SK-N-SH treated with all-trans-retinoic acid at 6 μM for 48 hours (cell line): ENCODE data around the gene ADAMTS18.

Experiments used
- ATAC-seq: fragments of 200-7000 bp; cut with Tn5 transposase; 3 replicates; pipeline ENCODE4 v1.9.1; 2020; ENCODE audit warnings: mild to moderate bottlenecking, moderate library complexity
- BACH2 ChIP-seq: fragments of 250-450 bp; sonication (Bioruptor Pico); IDR thresholded peaks from 2 replicates; pipeline ENCODE4 v1.9.0; 2021; ENCODE audit warnings: mild to moderate bottlenecking, borderline replicate concordance
- ESRRG ChIP-seq: fragments of 250-450 bp; sonication (Bioruptor Pico); IDR thresholded peaks from 2 replicates; pipeline ENCODE4 v1.6.1; 2021; ENCODE audit warnings: mild to moderate bottlenecking
- GLIS3 ChIP-seq: fragments of 250-450 bp; sonication (Bioruptor Pico); IDR thresholded peaks from 2 replicates; pipeline ENCODE4 v1.5.0; 2020; ENCODE audit warnings: mild to moderate bottlenecking, moderate library complexity
- OSR1 ChIP-seq: fragments of 250-450 bp; sonication (Bioruptor Pico); IDR thresholded peaks from 2 replicates; pipeline ENCODE4 v1.8.0; 2022; ENCODE audit warnings: moderate library complexity, mild to moderate bottlenecking, inconsistent platforms
- PPARA ChIP-seq: fragments of 250-450 bp; sonication (Bioruptor Pico); IDR thresholded peaks from 2 replicates; pipeline ENCODE4 v1.5.0; 2020; ENCODE audit warnings: mild to moderate bottlenecking, borderline replicate concordance
- RARB ChIP-seq: fragments of 250-450 bp; sonication (Bioruptor Pico); IDR thresholded peaks from 2 replicates; pipeline ENCODE4 v1.8.0; 2021; ENCODE audit warnings: mild to moderate bottlenecking, moderate library complexity
- SNAI2 ChIP-seq: fragments of 250-450 bp; sonication (Bioruptor Pico); IDR thresholded peaks from 2 replicates; pipeline ENCODE4 v1.5.0; 2020; ENCODE audit warnings: mild to moderate bottlenecking, moderate library complexity
- TOX ChIP-seq: fragments of 250-450 bp; sonication (Bioruptor Pico); IDR thresholded peaks from 2 replicates; pipeline ENCODE4 v1.8.0; 2021; ENCODE audit warnings: mild to moderate bottlenecking, moderate library complexity, borderline replicate concordance
- TSHZ2 ChIP-seq: fragments of 250-450 bp; sonication (Bioruptor Pico); IDR thresholded peaks from 2 replicates; pipeline ENCODE4 v1.5.0; 2020; ENCODE audit warnings: mild to moderate bottlenecking, moderate library complexity
- ZC3H10 ChIP-seq: fragments of 250-450 bp; sonication (Bioruptor Pico); IDR thresholded peaks from 2 replicates; pipeline ENCODE4 v1.5.1; 2021; ENCODE audit warnings: mild to moderate bottlenecking, moderate library complexity
- ZFP3 ChIP-seq: fragments of 250-450 bp; sonication (Bioruptor Pico); IDR thresholded peaks from 2 replicates; pipeline ENCODE4 v1.5.0; 2020; ENCODE audit warnings: mild to moderate bottlenecking, moderate library complexity
- ZFP30 ChIP-seq: fragments of 450-650 bp; formaldehyde crosslinking; IDR thresholded peaks from 2 replicates; pipeline ENCODE4 v1.5.0; 2022; ENCODE audit warnings: mild to moderate bottlenecking, moderate library complexity
- ZNF565 ChIP-seq: fragments of 450-650 bp; formaldehyde crosslinking; conservative IDR thresholded peaks from 2 replicates; pipeline ENCODE4 v1.5.0; 2020; ENCODE audit warnings: low read depth, mild to moderate bottlenecking, moderate library complexity
- ZNF70 ChIP-seq: fragments of 450-650 bp; formaldehyde crosslinking; IDR thresholded peaks from 2 replicates; pipeline ENCODE4 v1.5.0; 2020; ENCODE audit warnings: mild to moderate bottlenecking, moderate library complexity
- ZNF8 ChIP-seq: fragments of 450-650 bp; formaldehyde crosslinking; IDR thresholded peaks from 2 replicates; pipeline ENCODE4 v1.5.0; 2020; ENCODE audit warnings: mild to moderate bottlenecking, moderate library complexity
- TF ChIP-seq, protein P1 (sequence below): fragments of 250-450 bp; sonication (Bioruptor Pico); IDR thresholded peaks from 2 replicates; pipeline ENCODE4 v1.8.0; 2020; ENCODE audit warnings: mild to moderate bottlenecking, moderate library complexity, borderline replicate concordance
- TF ChIP-seq, protein P2 (sequence below): fragments of 250-450 bp; sonication (Bioruptor Pico); IDR thresholded peaks from 2 replicates; pipeline ENCODE4 v1.5.1; 2020; ENCODE audit warnings: low read depth, mild to moderate bottlenecking, moderate library complexity
- TF ChIP-seq, protein P3 (sequence below): fragments of 250-450 bp; sonication (Bioruptor Pico); IDR thresholded peaks from 2 replicates; pipeline ENCODE4 v1.5.1; 2021; ENCODE audit warnings: mild to moderate bottlenecking, moderate library complexity
- TF ChIP-seq, protein P4 (sequence below): fragments of 250-450 bp; sonication (Bioruptor Pico); IDR thresholded peaks from 2 replicates; pipeline ENCODE4 v1.8.0; 2021; ENCODE audit warnings: low read depth, mild to moderate bottlenecking, moderate library complexity, borderline replicate concordance

Gene ADAMTS18

GRCh38 chr16:77459534-77460254, 24.9 kb upstream of the ADAMTS18 start:
- no peak for TF ChIP-seq ZNF8 (CRISPR knock-in tag)
- TF ChIP-seq ZNF70: no peak
- TF ChIP-seq, protein P1, sequence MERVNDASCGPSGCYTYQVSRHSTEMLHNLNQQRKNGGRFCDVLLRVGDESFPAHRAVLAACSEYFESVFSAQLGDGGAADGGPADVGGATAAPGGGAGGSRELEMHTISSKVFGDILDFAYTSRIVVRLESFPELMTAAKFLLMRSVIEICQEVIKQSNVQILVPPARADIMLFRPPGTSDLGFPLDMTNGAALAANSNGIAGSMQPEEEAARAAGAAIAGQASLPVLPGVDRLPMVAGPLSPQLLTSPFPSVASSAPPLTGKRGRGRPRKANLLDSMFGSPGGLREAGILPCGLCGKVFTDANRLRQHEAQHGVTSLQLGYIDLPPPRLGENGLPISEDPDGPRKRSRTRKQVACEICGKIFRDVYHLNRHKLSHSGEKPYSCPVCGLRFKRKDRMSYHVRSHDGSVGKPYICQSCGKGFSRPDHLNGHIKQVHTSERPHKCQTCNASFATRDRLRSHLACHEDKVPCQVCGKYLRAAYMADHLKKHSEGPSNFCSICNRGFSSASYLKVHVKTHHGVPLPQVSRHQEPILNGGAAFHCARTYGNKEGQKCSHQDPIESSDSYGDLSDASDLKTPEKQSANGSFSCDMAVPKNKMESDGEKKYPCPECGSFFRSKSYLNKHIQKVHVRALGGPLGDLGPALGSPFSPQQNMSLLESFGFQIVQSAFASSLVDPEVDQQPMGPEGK: no peak
- TF ChIP-seq, protein P2, sequence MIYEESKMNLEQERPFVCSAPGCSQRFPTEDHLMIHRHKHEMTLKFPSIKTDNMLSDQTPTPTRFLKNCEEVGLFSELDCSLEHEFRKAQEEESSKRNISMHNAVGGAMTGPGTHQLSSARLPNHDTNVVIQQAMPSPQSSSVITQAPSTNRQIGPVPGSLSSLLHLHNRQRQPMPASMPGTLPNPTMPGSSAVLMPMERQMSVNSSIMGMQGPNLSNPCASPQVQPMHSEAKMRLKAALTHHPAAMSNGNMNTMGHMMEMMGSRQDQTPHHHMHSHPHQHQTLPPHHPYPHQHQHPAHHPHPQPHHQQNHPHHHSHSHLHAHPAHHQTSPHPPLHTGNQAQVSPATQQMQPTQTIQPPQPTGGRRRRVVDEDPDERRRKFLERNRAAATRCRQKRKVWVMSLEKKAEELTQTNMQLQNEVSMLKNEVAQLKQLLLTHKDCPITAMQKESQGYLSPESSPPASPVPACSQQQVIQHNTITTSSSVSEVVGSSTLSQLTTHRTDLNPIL (CRISPR knock-in tag): no peak
- no peak for TF ChIP-seq PPARA (CRISPR knock-in tag)
- no peak for TF ChIP-seq OSR1 (CRISPR knock-in tag)
- TF ChIP-seq ZNF565: no peak
- no peak for TF ChIP-seq ZC3H10 (CRISPR knock-in tag)
- no peak for TF ChIP-seq SNAI2
- no peak for TF ChIP-seq BACH2
- no peak for ATAC-seq

- no peak for ATAC-seq
- TF ChIP-seq, protein P2 (CRISPR knock-in tag): no peak
- TF ChIP-seq RARB (CRISPR knock-in tag): no peak
- TF ChIP-seq SNAI2: no peak
- TF ChIP-seq ZFP3 (CRISPR knock-in tag): no peak
- TF ChIP-seq PPARA (CRISPR knock-in tag): no peak
- TF ChIP-seq, protein P3, sequence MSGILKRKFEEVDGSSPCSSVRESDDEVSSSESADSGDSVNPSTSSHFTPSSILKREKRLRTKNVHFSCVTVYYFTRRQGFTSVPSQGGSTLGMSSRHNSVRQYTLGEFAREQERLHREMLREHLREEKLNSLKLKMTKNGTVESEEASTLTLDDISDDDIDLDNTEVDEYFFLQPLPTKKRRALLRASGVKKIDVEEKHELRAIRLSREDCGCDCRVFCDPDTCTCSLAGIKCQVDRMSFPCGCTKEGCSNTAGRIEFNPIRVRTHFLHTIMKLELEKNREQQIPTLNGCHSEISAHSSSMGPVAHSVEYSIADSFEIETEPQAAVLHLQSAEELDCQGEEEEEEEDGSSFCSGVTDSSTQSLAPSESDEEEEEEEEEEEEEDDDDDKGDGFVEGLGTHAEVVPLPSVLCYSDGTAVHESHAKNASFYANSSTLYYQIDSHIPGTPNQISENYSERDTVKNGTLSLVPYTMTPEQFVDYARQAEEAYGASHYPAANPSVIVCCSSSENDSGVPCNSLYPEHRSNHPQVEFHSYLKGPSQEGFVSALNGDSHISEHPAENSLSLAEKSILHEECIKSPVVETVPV (CRISPR knock-in tag): no peak
- no peak for TF ChIP-seq ZNF8 (CRISPR knock-in tag)
- no peak for TF ChIP-seq BACH2
- TF ChIP-seq TOX (CRISPR knock-in tag): no peak
- TF ChIP-seq ESRRG: no peak
- TF ChIP-seq TSHZ2 (CRISPR knock-in tag): no peak
- no peak for TF ChIP-seq ZNF565
- TF ChIP-seq, protein P1: no peak
- no peak for TF ChIP-seq GLIS3 (CRISPR knock-in tag)
- TF ChIP-seq ZFP30 (CRISPR knock-in tag): no peak
- no peak for TF ChIP-seq ZNF70
- TF ChIP-seq, protein P4, sequence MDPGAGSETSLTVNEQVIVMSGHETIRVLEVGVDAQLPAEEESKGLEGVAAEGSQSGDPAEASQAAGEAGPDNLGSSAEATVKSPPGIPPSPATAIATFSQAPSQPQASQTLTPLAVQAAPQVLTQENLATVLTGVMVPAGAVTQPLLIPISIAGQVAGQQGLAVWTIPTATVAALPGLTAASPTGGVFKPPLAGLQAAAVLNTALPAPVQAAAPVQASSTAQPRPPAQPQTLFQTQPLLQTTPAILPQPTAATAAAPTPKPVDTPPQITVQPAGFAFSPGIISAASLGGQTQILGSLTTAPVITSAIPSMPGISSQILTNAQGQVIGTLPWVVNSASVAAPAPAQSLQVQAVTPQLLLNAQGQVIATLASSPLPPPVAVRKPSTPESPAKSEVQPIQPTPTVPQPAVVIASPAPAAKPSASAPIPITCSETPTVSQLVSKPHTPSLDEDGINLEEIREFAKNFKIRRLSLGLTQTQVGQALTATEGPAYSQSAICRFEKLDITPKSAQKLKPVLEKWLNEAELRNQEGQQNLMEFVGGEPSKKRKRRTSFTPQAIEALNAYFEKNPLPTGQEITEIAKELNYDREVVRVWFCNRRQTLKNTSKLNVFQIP: no peak
- no peak for TF ChIP-seq ZC3H10 (CRISPR knock-in tag)
Observed at GRCh38 chr16:77457046-77457445, 22.2 kb upstream of the ADAMTS18 start.
